HTERT RPE-1 (cell line): Measurements from ENCODE around the gene NSMCE4A.
"Not testable (repeated sequence)": the region's sequence is repeated elsewhere in the genome, so short reads cannot be mapped to it uniquely, and the experiment has no call there.

ENCODE experiments used
- in situ Hi-C: fragments of 300-500 bp; cut with MboI; formaldehyde crosslinking; loops from 4 replicates; pipeline ENCODE4 v1.14.3; 2020; ENCODE audit warnings: low sequenced_read_pairs

NSMCE4A gene

DNA sequence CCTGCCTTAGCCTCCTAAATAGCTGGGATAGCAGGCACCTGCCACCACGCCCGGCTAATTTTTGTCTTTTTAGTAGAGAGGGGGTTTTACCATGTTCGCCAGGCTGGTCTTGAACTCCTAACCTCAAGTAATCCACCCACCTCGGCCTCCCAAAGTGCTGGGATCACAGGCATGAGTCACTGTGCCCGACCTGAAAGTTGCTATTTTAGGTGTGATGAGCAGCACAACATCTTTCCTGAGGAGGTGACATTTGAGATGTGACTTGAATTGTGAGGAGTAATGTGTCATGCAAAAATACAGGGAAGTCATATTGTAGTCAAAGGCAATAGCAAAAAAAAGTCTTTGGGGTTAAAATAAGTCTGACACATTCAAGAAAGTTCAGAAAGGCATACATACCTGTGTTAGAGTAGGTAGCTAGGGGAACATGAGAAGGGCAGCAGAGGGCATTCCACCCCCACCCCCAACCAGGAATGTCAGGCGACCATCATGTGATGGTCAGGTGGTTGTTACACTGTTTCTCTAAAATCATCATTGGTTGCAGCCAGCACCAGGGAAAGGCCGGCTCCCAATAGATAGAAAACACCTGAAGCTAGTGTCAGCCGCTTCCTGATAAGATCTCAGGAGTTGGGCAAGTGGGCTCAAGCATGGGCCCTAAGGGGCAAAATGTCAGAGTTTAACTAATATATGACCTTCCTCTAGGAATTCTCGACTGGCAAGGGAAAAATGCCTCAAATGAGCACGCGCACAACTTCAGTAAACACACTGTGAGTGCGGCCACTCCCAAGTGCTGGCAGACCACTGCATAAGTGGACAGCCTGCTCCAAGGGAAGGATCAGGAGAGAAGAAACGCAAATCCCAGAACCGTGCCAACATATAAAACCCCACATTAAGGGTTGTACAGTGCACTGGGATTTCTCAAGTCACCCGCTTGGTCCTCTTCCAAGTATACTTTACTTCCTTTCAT lies 13.6 kb upstream of the NSMCE4A start, which contains the start of gene TACC2:
TSS of gene TACC2 (plus strand) at position 803 of the 964 bp plus-strand sequence. CDS start 32,819 bp downstream, outside the sequence.
- in situ Hi-C loops: no loop called here

DNA sequence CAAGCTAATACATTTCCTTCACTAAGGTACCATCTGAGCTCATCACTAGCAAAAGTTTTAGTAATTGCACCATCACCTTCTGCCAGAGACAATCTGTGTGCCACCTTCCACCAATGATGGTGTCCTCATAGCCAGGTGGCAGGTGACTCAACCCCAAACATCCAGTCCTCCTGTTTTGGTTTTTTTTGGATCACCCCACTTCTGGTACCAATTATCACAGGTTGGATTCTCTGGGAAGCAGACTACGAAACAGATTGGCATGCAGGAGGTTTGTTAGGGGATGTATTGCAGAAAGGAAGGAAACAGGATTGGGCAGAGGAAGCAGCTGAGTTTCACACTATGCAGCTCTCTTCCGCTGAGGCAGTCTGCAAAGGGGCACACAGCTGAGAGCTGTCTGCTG lies 9.4 kb upstream of the NSMCE4A start:
- in situ Hi-C loops: no loop called here

DNA sequence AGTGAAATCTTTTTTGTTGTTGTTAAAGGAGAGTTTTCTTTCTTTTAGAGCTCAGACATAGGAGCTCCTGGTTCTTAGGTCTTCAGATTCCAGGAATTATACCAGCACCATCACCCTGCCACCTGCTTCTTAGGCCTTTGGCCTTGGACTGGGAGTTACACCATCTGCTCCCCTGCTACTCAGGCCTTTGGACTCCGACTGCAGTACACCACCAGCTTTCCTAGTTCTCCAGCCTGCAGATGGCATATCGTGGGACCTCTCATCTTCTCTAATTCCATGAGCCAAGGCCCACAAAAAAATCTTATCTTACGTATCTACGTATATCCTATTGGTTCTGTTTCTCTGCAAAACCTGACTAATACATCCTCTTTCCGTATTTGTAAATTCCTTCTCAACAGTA lies 8.8 kb upstream of the NSMCE4A start:
- in situ Hi-C loops: no loop called here

DNA sequence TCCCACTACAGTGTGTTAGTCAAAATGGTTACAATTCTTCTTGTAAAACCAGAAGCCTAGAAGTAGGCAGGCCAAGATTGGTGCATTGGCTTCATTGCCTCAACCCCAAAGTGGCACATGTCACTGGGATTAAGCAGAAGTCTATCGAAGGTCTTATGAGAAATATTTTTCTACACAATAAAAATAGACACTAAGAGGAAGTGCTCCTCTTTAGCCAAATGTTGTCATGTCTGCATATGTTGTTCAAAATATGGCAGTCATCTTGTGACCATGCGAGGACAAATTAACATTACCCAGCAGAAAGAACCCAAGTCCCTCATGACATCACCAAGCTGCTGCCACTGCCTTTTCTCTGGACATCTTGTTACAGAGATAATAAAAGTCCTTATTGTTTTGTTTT lies 6.3 kb upstream of the NSMCE4A start:
- in situ Hi-C loops: no loop called here

DNA sequence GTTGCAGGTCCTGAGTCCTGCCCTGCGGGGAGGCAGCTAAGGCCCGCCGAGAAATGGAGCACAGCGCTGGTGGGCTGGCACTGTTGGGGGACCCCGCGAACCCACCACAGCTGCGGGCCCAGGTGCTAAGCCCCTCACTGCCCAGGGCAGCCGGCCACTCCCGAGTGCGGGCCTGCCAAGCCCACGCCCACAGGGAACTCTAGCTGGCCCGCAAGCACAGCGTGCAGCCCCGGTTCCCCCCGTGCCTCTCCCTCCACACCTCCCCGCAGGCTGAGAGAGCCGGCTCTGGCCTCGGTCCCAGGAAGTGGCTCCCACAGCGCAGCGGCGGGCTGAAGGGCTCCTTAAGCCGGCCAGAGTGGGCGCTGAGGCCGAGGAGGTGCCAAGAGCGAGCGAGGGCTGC lies 3.5 kb upstream of the NSMCE4A start:
- in situ Hi-C loops: no loop called here

DNA sequence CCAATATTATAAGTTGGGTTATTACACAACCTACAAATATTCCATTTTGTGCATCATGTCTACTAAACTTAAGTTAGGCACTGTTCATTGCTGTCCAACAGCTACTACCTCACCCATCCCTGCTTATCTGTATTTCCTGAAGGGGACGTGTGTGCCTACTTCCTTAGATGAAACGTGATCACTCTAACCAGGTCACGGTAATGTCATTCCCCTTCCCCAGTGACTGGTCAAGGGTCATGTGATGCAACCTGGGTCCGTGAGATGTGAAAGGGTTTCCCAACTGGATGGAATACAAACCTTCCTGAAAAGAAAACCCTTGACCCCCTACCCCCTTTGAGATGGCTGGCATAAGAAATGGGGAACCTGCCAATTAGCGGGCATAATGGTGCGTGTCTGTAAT lies 1.6 kb upstream of the NSMCE4A start:
- in situ Hi-C loops: no loop called here

DNA sequence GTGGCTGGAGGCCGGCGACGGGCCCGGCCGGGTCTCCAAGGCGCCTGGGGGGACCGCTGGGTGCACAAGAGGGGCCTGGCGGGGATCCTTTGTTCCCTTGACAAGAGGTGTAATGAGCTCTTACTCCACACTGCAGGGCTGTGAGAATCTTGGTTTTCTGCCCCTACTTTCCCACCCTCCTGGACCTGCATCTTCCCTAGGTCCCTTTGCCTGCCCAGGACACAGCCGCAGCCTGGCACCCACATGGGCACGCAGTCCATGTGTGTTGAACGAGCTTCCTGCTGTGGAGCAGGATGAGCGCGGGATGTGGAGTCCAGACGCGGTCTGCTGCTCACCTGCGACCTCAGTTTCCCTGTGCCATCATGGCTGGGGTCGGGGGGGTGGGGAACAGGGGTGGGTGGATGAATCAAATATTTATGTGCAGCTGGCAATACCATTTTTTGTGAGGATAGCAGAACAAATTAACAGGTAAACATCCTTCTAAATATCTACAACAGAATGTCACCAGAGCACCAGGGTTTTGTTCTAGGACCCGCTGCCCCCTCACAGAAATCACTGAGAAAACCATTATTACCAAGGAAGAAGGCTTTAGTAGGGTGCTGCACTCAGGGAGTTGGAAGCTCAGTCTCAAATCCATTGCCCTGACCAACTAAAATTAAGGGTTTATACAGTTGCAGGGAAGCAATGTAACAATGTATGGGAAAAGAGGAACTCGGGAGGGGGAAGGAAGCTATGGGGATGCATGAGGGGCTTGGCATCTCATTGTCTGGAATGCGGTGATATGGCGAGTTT lies 474 bp upstream of the NSMCE4A start:
- in situ Hi-C loops: no loop called here

DNA sequence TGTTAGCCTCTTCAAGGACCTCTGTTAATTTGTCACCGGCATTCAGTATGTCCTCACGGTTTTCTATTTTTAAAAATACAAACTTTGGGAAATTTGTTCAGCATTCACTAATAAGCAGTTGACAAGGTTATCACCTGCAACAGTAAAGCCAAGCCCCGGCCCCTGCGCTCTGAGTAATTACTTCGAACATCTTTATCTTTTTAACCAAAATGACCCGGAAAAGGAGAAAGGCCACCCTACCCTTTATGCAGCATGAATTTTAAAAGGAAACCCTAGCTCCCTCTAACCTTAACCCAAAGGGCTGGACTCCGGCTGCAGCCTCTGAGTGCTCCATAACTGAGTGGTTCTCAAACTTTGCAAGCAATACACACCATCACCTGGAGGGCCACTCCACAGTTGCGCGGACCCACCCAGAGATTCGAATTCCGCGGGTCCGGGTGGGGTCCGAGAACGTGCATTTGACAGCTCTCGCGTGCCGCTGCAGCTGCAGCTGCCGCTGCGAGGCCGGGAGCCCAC lies 940 bp downstream of the NSMCE4A start:
- in situ Hi-C loops: no loop called here

DNA sequence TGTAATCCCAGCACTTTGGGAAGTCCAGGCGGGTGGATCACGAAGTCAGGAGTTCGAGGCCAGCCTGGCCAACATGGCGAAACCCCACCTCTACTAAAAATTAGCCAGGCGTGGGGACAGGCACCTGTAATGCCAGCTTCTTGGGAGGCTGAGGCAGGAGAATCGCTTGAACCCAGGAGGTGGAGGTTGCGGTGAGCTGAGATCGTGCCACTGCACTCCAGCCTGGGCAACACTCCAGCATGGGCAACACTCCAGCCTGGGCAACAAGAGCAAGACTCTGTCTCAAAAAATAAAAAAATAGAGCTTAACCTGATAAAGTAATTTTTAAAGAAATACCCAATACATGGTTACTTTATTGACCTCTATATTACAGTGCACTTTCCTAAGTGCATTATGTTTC lies 5.9 kb downstream of the NSMCE4A start:
- in situ Hi-C loops: not testable (repeated sequence)

DNA sequence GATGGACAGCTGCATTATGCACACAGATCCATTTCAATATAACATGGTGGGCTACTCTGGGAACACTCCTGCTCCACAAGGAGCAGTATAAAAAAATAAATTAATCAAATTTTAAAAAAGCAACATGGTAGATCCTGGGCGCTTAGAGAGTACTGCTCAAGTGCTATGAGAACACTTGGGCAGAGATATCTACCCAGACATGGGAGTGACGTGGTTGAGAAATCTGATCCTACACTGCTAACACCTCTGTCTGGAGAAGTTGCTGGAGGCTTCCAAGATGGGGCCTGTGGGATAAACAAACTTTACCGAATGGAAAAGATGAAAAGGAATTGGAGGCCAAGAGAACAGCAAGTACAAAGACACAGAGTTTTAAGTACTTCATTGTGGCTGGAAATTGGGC lies 9.0 kb downstream of the NSMCE4A start:
- in situ Hi-C loops: no loop called here

DNA sequence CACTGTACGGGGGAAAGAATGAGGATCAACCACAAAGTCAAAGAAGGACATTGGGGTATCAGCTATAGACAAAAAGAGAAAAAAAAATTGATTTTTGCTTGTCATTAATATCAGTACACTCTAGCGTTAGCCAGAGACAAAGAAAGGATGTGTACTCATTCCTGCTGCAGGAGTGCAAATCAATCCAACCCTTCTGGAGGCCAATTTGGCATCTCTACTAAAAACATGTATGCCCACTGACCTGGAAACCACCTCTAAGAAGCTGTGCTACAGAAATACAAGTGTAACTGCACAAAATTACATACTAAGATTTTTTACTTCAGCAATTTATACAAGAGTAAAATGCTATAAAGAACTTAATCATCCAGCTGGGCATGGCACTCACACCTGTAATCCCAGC lies 13.6 kb downstream of the NSMCE4A start:
- in situ Hi-C loops: no loop called here

DNA sequence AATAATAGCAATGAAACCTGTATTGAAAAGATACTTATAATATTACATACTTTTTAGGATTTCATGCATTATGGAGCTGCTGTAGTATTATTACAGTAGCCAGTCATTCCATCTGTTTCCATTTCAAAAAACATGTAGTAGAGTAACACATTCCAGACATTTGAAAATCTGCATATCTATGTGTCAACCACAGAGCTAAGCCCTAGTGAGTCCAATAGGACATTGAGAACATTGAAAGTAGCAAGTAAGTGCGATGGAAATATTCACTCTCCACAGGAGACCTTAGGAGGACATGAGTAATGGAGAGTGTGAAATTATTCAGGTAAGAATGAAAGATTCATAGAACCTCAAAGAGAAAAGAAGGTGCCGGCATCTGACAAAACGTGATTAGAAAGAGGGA lies 15.3 kb downstream of the NSMCE4A start:
- in situ Hi-C loops: no loop called here

DNA sequence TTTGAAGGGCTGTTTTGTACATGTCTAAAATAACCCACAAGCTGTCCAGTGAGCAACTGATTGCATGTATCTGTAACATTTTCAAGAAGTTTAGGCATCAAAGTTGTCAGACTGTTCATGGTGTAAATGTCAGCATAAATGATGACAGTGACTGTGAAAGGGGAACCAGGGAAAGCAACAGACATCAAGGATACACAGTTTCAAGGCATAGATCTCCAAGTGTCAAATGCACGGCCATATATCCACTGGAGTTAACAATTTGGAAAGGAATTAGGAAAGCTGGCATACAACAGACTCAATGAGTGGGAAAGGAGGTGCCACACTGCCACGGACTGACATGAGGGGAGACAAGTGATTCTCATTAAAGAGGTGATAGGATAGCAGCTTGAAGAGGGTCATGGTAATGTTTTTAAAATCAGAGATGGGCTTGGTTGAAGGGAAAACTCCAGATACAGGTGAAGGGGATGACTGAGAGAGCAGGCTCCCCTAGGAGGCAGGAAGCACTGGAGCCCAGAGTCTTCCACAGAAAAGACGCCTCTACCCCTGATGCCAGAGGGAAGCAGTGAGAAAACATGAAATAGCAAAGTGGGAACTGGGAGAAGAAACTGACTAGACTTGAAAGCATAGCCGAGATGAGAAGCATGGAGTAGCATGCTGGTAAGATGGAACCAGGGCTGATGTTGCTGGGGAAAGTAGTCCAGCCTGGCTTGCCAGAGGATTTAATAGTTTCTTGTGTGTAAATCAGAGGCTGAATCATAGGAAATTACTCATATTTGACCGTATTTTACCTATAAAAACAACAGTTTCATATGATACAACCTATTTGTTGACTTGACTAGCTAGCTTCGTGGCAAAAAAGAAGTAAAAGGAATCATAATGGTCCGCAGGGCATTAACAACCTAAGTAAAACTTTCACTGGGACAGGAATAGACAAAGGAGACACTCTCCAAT lies 18.6 kb downstream of the NSMCE4A start:
- in situ Hi-C loops: no loop called here

DNA sequence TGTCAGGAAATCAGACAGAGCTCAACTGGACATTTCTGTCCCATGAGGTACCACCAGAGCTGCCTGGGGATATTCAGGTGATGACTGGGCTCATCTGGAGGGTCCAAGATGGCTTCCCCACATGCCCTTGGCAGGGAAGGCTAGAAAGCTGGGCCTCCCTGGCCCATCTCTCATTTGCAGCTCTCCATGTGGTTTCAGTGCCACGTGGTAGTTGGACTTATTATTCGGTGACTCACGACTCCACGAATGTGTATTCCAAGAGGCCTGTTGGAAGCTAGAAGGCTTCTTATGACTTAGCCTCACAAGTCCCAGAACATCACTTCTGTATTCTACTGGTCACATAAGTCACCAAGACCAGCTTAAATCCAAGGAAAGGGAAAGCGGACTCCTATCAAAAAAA lies 22.8 kb downstream of the NSMCE4A start:
- in situ Hi-C loops: no loop called here

DNA sequence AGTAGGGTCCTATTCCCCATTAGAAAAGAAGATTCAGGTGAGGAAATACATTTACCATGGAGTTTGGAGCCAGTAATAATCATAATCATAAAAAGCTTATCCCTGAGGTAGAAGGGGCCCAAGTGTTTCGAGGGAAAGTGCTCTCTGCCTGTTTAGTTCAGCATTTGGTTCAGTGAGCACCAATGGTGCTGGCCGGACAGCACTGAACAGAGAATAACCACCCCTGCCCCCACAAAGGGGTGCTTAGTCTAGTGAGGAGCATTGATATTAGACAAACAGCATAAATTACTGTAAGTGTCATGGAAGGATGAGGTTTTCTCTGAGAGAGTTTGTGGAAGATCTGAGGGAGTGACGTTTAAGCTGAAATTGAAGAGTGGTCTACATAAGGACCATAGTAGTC lies 25.6 kb downstream of the NSMCE4A start:
- in situ Hi-C loops: no loop called here

DNA sequence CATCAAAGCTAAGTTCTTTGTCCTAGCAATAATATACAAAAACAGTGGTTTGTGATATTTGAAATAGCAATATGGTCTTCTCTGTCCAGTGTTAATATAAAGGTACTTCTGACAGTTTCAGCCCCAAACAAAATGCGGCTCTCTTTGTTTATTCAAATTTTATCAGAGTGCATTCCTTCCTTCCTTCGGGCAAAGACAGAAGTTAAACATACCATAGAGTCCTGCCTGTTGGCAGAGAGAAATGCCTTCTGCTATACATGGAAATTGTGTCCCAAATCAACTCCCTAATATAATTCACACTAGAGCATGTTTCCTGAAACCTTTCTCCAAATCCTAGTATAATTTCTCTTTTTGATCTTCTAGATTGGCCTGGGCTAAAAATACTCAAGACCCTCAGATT lies 26.0 kb downstream of the NSMCE4A start:
- in situ Hi-C loops: no loop called here

DNA sequence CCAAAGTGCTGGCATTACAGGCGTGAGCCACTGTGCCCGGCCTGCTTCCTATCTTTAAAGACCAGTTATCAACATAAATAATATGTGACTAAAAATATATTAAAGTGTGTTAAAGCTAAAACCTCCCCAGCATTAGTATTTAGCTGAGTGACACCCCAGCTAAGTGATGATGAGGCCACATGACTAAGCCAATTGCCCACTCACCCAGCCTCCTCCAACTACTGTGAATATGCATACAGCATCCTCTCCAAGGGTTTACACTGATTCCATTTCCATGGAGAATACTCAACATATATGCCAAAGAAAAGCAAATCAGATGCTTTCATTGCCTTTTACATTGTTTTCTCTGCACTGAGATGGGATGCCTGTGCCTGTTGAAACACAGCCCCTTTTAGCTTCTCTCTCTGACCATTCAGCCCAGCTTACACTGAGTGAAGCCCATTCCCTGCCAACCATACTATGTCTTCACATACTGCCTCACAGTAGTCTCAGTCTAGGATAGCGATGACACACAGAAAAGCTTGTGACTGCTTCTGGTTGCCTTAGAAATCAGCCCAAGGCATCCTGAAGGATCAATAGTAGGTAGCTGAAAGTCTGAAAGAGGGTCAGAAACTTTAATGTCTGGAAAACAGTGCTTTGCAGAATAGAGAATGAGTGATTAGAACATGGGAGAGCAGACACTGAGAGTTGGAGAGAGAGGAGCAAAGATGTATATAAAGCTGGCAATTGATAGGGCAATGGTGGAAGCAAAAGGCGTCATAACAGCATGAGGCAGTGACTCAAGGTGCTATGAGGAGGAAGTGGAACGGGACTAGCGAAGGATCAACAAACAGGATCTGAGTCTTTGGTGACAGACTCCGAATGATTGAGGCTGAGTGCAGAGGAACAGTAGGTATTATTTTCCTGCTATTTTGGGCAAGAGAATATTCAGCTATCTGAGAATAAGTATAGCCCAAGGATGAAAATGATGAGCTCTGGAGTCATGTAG lies 27.4 kb downstream of the NSMCE4A start:
- in situ Hi-C loops: no loop called here

DNA sequence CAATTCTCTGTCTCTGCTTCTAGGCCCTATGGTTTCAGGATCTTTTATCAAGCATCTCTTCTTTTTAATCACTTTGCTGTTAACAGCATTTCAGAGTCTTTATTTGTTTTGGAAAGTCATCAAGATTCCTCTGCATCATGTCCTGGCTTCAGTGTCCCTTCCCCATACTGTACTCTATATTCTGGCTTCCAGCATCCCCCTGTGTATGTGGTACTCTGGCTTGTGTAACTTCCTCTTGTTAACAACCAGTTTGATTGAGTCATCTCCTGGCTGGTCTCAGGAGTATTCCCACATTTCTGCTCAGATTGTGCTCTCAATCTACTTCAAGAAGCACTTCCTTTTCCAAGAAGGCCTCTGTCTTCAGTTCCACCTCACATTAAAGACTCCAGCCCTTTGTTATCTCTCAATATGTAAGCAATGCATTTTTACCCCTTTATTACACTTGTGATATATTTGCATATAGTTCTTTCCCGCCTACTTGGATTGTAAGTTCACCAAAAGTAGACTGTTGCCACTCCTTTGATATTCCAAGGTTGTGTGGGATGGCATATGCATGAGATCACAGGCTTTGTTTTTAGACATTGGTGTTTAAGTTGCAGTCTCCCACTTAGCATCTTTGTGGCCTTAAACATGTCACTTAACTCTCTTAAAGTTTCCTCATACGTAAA lies 32.1 kb downstream of the NSMCE4A start:
- in situ Hi-C loops: no loop called here

DNA sequence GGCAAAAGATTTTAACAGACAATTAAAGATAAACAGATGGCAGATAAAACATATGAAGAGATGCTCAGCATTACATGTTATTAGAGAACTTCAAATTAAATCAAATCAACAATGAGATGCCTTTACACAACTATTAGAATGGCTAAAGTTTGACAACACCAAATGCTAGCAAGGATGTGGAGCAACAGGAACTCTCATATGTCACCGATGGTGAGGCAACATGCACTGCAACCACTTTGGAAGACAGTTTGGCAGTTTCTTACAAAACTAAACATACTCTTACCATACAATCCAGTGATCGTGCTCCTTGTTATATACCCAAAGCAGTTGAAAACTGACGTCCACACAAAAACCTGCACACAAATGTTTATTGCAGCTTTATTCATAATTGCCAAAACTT lies 33.5 kb downstream of the NSMCE4A start:
- in situ Hi-C loops: no loop called here
